ENCODE results near the gene BEND7.

DNA sequence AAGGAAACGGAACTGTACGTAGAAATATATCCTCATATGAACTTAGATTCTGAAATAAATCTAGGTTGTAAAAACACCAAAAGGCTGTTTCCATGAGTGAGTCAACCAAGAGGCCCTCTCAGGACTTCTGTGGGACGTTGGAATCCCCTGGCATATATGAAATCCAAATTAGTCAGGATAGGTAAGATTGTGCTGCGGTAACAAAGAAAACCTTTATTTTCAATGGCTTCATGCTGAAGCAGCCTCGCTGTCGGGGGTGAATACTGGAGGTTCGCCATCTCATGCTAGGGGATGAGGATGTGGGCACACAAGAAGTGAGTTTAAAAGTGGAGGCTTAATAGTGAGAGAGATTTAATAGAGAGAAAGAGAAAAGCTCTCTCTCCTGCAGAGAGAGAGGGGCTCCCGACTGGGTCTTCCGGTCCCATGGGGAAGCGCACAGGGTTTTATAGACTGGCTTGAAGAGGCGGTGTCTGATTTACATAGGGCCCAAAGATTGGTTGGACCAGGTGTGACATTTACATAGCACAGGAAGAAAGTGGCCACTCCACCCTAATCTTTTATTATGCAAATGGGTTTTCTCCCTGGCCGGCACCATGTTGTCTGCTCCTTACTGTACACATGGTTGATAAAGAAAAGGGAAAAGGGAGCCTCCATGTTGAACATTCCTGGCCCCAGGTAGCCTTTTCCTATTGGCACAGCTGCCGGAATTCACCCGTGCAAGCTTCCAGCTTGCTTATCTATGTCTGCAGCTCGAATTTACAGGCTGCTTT, 128.4 kb downstream of the BEND7 start:
- TF ChIP-seq PBX3 (IDR thresholded peaks at IDR 0.05): no peak
- TF ChIP-seq NRF1 (IDR thresholded peaks at IDR 0.05; ENCODE audit: low read depth, low read length): no peak
- no peak for TF ChIP-seq TEAD4 (IDR thresholded peaks at IDR 0.05; ENCODE audit: borderline replicate concordance, insufficient read depth)
- no peak for TF ChIP-seq SMC3 (IDR thresholded peaks at IDR 0.05; ENCODE audit: low read depth, low read length)
- TF ChIP-seq, protein P1, sequence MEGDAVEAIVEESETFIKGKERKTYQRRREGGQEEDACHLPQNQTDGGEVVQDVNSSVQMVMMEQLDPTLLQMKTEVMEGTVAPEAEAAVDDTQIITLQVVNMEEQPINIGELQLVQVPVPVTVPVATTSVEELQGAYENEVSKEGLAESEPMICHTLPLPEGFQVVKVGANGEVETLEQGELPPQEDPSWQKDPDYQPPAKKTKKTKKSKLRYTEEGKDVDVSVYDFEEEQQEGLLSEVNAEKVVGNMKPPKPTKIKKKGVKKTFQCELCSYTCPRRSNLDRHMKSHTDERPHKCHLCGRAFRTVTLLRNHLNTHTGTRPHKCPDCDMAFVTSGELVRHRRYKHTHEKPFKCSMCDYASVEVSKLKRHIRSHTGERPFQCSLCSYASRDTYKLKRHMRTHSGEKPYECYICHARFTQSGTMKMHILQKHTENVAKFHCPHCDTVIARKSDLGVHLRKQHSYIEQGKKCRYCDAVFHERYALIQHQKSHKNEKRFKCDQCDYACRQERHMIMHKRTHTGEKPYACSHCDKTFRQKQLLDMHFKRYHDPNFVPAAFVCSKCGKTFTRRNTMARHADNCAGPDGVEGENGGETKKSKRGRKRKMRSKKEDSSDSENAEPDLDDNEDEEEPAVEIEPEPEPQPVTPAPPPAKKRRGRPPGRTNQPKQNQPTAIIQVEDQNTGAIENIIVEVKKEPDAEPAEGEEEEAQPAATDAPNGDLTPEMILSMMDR (IDR thresholded peaks at IDR 0.05): no peak
- no peak for TF ChIP-seq REST (IDR thresholded peaks at IDR 0.05; ENCODE audit: low read depth, low read length)
- no peak for TF ChIP-seq FOSL2 (IDR thresholded peaks at IDR 0.05; ENCODE audit: borderline replicate concordance, low read depth)
- no peak for TF ChIP-seq RFX5 (IDR thresholded peaks at IDR 0.05; ENCODE audit: low read length)
